Activated CD4-positive, alpha-beta memory T cell treated with anti-CD3 and anti-CD28 coated beads for 36 hours (primary cell): ENCODE measurements around the gene THBS1. TPM values are rescaled to one million over a fixed set of nuclear protein-coding genes. Genes with fewer than 3 reads are reported as not detected.
A peak's percentile ranks its signal among the peaks of the same experiment; 100 is the strongest.

Experiments used
- CTCF ChIA-PET: fragments of 350-600 bp; sonication (Branson Sonifier 250); formaldehyde crosslinking; loops from one replicate; lab custom pipeline; 2021; ENCODE audit warnings: antibody characterized with exemption, inconsistent platforms; lab: Charles Lee
- POLR2A ChIA-PET: fragments of 350-600 bp; sonication (Branson Sonifier 250); formaldehyde crosslinking; loops from one replicate; lab custom pipeline; 2021; ENCODE audit warnings: antibody characterized with exemption; lab: Charles Lee
- DNase-seq: peaks from one replicate; pipeline ENCODE4 v3.0.0-alpha.2; 2020
- H3K27ac Mint-ChIP-seq: one replicate; pipeline ENCODE4 v1.8.0; 2021; ENCODE audit warnings: mixed read lengths
- H3K27me3 Mint-ChIP-seq: one replicate; pipeline ENCODE4 v1.8.0; 2021; ENCODE audit warnings: mixed read lengths
- H3K36me3 Mint-ChIP-seq: one replicate; pipeline ENCODE4 v1.8.0; 2021; ENCODE audit warnings: mixed read lengths
- H3K4me1 Mint-ChIP-seq: one replicate; pipeline ENCODE4 v1.8.0; 2021; ENCODE audit warnings: low read depth, mixed read lengths
- H3K4me3 Mint-ChIP-seq: one replicate; pipeline ENCODE4 v1.8.0; 2021; ENCODE audit warnings: mild to moderate bottlenecking, mixed read lengths
- H3K9me3 Mint-ChIP-seq: one replicate; pipeline ENCODE4 v1.8.0; 2021; ENCODE audit warnings: mixed read lengths
- intact Hi-C: fragments of 100-400 bp; cut with micrococcal nuclease; formaldehyde crosslinking; loops from one replicate; pipeline ENCODE4 v1.15.1; 2023
- total RNA-seq, 2 experiments: library from RNA; stranded (reverse); gene quantifications; one replicate each; pipeline ENCODE4 v1.2.3, GENCODE V29; 2021

The THBS1 gene
- 1 to 10 TPM in 1 of 2 experiments, under 1 TPM in 1; 0.93 to 1.8 TPM for total RNA-seq

DNA sequence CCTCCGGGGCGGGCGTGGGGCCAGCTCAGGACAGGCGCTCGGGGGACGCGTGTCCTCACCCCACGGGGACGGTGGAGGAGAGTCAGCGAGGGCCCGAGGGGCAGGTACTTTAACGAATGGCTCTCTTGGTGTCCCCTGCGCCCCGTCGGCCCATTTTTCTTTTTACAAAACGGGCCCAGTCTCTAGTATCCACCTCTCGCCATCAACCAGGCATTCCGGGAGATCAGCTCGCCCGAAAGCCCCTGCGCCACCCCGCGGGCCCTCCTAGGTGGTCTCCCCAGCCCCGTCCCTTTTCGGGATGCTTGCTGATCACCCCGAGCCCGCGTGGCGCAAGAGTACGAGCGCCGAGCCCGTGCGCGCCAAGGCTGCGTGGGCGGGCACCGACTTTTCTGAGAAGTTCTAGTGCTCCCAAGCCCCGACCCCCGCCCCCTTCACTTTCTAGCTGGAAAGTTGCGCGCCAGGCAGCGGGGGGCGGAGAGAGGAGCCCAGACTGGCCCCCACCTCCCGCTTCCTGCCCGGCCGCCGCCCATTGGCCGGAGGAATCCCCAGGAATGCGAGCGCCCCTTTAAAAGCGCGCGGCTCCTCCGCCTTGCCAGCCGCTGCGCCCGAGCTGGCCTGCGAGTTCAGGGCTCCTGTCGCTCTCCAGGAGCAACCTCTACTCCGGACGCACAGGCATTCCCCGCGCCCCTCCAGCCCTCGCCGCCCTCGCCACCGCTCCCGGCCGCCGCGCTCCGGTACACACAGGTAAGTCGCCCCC is at the start of gene THBS1:
TSS of gene THBS1 (plus strand) at position 595 of the 757 bp plus-strand sequence. CDS start 779 bp downstream, outside the sequence.
- no peaks in the 10 kb centered on the region for H3K36me3 Mint-ChIP-seq
- CTCF ChIA-PET: interaction anchor here (0.5 to 7.8 kb wide), 37 partner anchors 8 to 1140 kb away, joined by 3 to 161 read pairs (median 4); partner anchors contain the start of gene FSIP1
- peaks cover 14% of the 10 kb centered on the region for H3K4me1 Mint-ChIP-seq
- H3K4me3 Mint-ChIP-seq: peak within 1 kb of the TSS; percentile 55
- DNase-seq: peak; percentile 49
- peaks cover 45% of the 10 kb centered on the region for H3K27me3 Mint-ChIP-seq
- no peak within 1 kb of the TSS for H3K27ac Mint-ChIP-seq
- POLR2A ChIA-PET: interaction anchor here (0.6 kb wide), 1 partner anchor 9 kb away, joined by 3 read pairs; no protein-coding TSS in a partner anchor
- no peaks in the 10 kb centered on the region for H3K9me3 Mint-ChIP-seq
- intact Hi-C loops: loop anchor here (1.0 to 5.0 kb wide), 7 partner anchors 50 to 872 kb away; no protein-coding TSS in a partner anchor

DNA sequence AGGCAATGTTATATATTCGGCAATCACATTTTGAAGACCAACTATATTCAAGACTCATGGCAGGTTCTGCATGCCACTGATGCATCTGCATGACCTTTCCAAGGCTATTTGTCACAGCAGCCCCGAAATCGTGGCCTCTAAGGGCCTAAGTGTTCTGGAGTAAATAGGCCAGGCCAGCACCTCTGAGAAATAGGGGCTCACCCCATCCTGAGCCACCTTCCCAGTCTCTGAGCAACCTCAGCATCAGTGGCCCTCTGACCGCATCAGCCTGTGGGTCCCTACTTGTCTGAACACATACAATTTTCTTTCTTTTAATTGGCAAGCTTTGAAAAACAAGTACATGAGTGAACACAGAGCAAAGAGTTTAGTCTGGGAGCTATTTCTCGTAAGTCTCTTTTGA is 45.9 kb upstream of the THBS1 start:
- intact Hi-C loops: no loop called here
- ChIA-PET POLR2A (no interaction called here), CTCF (no interaction called here)
- Mint-ChIP-seq H3K36me3 (no peaks in the 10 kb centered on the region), H3K27me3 (peaks cover 3% of the 10 kb centered on the region), H3K4me3 (no peak overlapping the region), H3K9me3 (no peaks in the 10 kb centered on the region), H3K4me1 (no peaks in the 10 kb centered on the region), H3K27ac (no peak overlapping the region)
- DNase-seq: no peak

- ChIA-PET POLR2A (no interaction called here), CTCF (no interaction called here)
- Mint-ChIP-seq H3K27me3 (peaks cover 3% of the 10 kb centered on the region), H3K4me1 (no peaks in the 10 kb centered on the region), H3K36me3 (no peaks in the 10 kb centered on the region), H3K27ac (no peak overlapping the region), H3K9me3 (no peaks in the 10 kb centered on the region), H3K4me3 (no peak overlapping the region)
- no peak for DNase-seq
- intact Hi-C loops: no loop called here
These were observed 45.4 kb upstream of the THBS1 start for GRCh38 chr15:39535466-39535865.

DNA sequence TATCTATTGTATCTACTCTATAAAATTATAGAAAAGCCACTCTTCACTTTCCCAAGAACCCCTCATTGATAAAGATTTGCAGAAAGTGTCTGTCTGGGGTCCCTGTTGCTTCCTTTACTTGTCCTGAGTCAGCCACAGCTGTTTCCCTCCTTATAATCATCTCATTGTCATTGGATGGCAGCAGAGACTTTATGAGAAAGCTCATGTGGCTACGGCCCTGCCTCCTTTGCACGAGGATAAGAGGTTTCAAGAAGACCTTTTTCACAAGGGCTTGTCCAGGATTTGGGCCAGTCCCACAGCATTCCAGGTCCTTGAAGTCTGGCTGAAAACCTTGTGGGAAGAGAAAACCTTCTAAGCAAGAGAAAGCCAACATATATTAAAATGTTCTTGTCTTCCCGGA is 41.9 kb upstream of the THBS1 start:
- no peaks in the 10 kb centered on the region for H3K9me3 Mint-ChIP-seq
- CTCF ChIA-PET: no interaction called here
- no peaks in the 10 kb centered on the region for H3K4me1 Mint-ChIP-seq
- H3K27me3 Mint-ChIP-seq: peaks cover 5% of the 10 kb centered on the region
- no peaks in the 10 kb centered on the region for H3K36me3 Mint-ChIP-seq
- intact Hi-C loops: no loop called here
- no peak overlapping the region for H3K27ac Mint-ChIP-seq
- DNase-seq: no peak
- POLR2A ChIA-PET: no interaction called here
- no peak overlapping the region for H3K4me3 Mint-ChIP-seq

DNA sequence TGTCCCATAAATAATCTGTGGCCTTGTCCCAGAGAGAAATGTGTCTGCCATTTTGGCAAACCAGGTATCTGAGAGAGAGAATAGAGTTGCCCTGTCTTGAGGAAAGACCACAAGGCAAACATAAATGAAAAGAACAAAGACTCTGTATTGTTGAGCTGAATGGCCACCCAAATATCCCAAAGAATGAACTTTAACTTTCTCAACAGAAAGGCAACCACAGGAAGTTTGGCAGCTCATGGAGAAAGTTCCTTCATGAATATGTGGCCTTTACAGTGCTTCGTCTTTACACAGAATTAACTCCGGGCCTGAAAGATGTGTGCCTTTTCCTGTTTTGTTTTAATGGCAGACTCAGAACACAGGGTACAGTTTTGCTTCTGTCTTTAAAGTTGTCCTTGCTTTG is 41.4 kb upstream of the THBS1 start:
- no peaks in the 10 kb centered on the region for H3K9me3 Mint-ChIP-seq
- H3K27me3 Mint-ChIP-seq: peaks cover 5% of the 10 kb centered on the region
- H3K4me3 Mint-ChIP-seq: no peak overlapping the region
- H3K4me1 Mint-ChIP-seq: no peaks in the 10 kb centered on the region
- H3K27ac Mint-ChIP-seq: no peak overlapping the region
- ChIA-PET CTCF (no interaction called here), POLR2A (no interaction called here)
- intact Hi-C loops: no loop called here
- DNase-seq: no peak
- no peaks in the 10 kb centered on the region for H3K36me3 Mint-ChIP-seq

- intact Hi-C loops: no loop called here
- Mint-ChIP-seq H3K4me3 (no peak overlapping the region), H3K36me3 (no peaks in the 10 kb centered on the region), H3K27me3 (peaks cover 10% of the 10 kb centered on the region), H3K4me1 (no peaks in the 10 kb centered on the region), H3K27ac (no peak overlapping the region), H3K9me3 (peaks cover 6% of the 10 kb centered on the region)
- DNase-seq: no peak
- ChIA-PET CTCF (no interaction called here), POLR2A (no interaction called here)
These were observed 40.8 kb upstream of the THBS1 start for GRCh38 chr15:39539973-39540558.

GRCh38 chr15:39542385-39543065 is 38.4 kb upstream of the THBS1 start:
- ChIA-PET POLR2A (no interaction called here), CTCF (no interaction called here)
- H3K36me3 Mint-ChIP-seq: no peaks in the 10 kb centered on the region
- intact Hi-C loops: no loop called here
- H3K27ac Mint-ChIP-seq: no peak overlapping the region
- H3K27me3 Mint-ChIP-seq: peaks cover 11% of the 10 kb centered on the region
- no peak for DNase-seq
- no peaks in the 10 kb centered on the region for H3K4me1 Mint-ChIP-seq
- peaks cover 13% of the 10 kb centered on the region for H3K9me3 Mint-ChIP-seq
- no peak overlapping the region for H3K4me3 Mint-ChIP-seq

DNA sequence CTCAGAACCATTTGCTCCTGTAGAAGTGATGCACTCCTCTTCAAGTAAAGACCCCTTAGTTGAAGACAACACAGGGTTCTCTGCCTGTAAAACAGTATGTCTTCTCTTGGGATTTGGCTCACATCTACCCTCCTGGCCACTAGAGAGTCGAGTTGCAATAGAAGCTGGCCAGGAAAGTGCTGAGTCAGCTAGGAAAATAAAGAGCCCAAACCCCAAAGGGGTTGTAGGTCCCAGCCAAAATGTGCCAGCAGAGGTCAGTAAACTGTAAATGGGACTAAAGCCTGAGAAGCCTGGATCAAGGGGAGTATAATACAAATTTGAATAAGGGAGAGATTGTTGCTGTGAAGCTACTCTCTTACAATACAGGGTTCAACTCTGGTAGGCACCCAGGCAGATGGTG is 37.2 kb upstream of the THBS1 start:
- intact Hi-C loops: no loop called here
- POLR2A ChIA-PET: no interaction called here
- no peak overlapping the region for H3K4me3 Mint-ChIP-seq

GRCh38 chr15:39546842-39547241 is 34.0 kb upstream of the THBS1 start:
- no peaks in the 10 kb centered on the region for H3K36me3 Mint-ChIP-seq
- H3K4me3 Mint-ChIP-seq: no peak overlapping the region
- H3K4me1 Mint-ChIP-seq: no peaks in the 10 kb centered on the region
- intact Hi-C loops: no loop called here
- H3K9me3 Mint-ChIP-seq: peaks cover 13% of the 10 kb centered on the region
- DNase-seq: no peak
- CTCF ChIA-PET: no interaction called here
- POLR2A ChIA-PET: no interaction called here
- no peak overlapping the region for H3K27ac Mint-ChIP-seq
- H3K27me3 Mint-ChIP-seq: peaks cover 11% of the 10 kb centered on the region

More for the DNA sequence above, 37.2 kb upstream of the THBS1 start:
- CTCF ChIA-PET: no interaction called here
- Mint-ChIP-seq H3K27ac (no peak overlapping the region), H3K36me3 (no peaks in the 10 kb centered on the region), H3K4me1 (no peaks in the 10 kb centered on the region), H3K27me3 (peaks cover 11% of the 10 kb centered on the region), H3K9me3 (peaks cover 13% of the 10 kb centered on the region)
- no peak for DNase-seq

DNA sequence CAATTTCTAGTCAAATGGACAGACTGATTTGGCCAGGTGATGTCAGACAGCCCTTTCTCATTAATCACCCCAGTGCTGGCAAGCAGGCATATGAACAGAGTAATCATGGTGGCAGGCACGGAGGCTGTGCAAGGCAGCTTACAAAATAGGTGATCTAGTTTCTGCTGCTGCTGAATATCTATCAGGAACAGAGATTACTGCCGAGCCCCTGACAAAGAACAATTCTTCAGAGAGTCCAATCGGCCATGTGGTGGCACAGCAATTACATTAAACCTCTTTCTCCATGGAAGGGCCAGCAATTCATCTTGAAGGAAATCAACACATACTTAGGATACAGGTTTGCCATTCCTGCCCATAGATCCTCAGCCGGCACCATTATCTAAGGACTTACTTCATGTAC is 32.3 kb upstream of the THBS1 start:
- no peaks in the 10 kb centered on the region for H3K4me1 Mint-ChIP-seq
- H3K27ac Mint-ChIP-seq: no peak overlapping the region
- H3K9me3 Mint-ChIP-seq: peaks cover 13% of the 10 kb centered on the region
- no peaks in the 10 kb centered on the region for H3K36me3 Mint-ChIP-seq
- POLR2A ChIA-PET: no interaction called here
- DNase-seq: no peak
- peaks cover 9% of the 10 kb centered on the region for H3K27me3 Mint-ChIP-seq
- CTCF ChIA-PET: no interaction called here
- intact Hi-C loops: no loop called here
- no peak overlapping the region for H3K4me3 Mint-ChIP-seq

DNA sequence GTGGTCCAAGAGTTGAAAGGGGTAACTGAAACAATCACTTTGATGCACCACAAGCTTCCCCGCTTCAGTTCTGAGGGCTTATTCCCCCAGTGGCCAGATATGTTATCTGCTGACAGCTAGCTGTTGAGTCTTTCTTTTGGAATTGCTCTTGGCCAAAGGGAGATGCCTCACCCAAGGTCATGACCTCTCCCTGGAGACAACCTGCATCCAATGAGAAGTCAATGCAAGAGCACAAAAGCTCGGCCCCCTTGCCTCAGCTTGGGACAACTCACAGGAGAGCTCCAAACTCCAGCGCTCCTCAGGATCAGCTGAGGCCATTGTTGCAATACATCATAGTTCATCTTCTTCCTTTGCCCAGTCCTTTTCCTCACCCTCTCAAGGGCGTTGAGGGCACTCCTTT is 31.0 kb upstream of the THBS1 start:
- H3K27ac Mint-ChIP-seq: no peak overlapping the region
- no peaks in the 10 kb centered on the region for H3K4me1 Mint-ChIP-seq
- ChIA-PET POLR2A (no interaction called here), CTCF (interaction anchor here (1.1 to 1.8 kb wide), 2 partner anchors 30 to 842 kb away, joined by 3 to 8 read pairs; partner anchors contain the start of gene THBS1)
- H3K4me3 Mint-ChIP-seq: no peak overlapping the region
- H3K36me3 Mint-ChIP-seq: no peaks in the 10 kb centered on the region
- peaks cover 7% of the 10 kb centered on the region for H3K27me3 Mint-ChIP-seq
- H3K9me3 Mint-ChIP-seq: peaks cover 9% of the 10 kb centered on the region
- no peak for DNase-seq
- intact Hi-C loops: no loop called here

DNA sequence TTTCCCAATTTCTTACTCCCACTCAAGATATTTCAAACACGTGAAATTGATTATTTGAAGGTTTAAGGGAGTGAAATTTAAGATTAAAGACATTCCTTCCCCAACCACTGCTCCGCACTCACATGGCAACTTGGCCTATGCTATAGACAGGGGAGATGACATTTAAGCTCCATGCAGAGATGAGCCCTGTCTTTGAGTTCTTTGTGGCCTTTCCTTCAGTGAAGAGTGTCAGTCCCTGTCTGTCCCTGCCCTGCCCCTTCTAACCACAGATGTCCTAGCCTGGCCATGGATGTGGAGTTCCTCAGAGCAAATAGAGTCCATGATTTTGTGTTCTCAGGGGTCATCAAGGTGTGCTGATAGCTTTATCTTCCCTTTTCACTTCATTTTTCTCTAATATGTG is 29.4 kb upstream of the THBS1 start:
- Mint-ChIP-seq H3K4me3 (no peak overlapping the region), H3K27me3 (peaks cover 3% of the 10 kb centered on the region), H3K4me1 (no peaks in the 10 kb centered on the region), H3K27ac (no peak overlapping the region), H3K9me3 (no peaks in the 10 kb centered on the region), H3K36me3 (no peaks in the 10 kb centered on the region)
- no peak for DNase-seq
- intact Hi-C loops: no loop called here
- POLR2A ChIA-PET: no interaction called here
- CTCF ChIA-PET: no interaction called here
